ENCODE measurements around the gene TRIM46. TPM values are rescaled to one million over a fixed set of nuclear protein-coding genes. Genes with fewer than 3 reads are reported as not detected.
A peak's percentile ranks its signal among the peaks of the same experiment; 100 is the strongest.

Gene TRIM46
- total RNA-seq, 1 experiment from 2014 or later = 18.4 TPM

GRCh38 chr1:155208541-155209311, 35.1 kb downstream of the TRIM46 start, which contains the start of gene MTX1:
MTX1 (plus strand) TSS chr1:155208695; CDS start chr1:155208805, 110 bp downstream.
- Histone ChIP-seq H2AK5ac (ENCODE audit: insufficient read length, low read length) (no peak within 1 kb of the TSS), H3K14ac (ENCODE audit: insufficient read depth, low read length) (peak within 1 kb of the TSS; percentile 97), H3K23me2 (ENCODE audit: insufficient read length, low read depth, low read length, poor library complexity, severe bottlenecking) (peaks cover 6% of the 10 kb centered on the region), H3K9me3 (ENCODE audit: control insufficient read depth, low read depth, low read length) (no peaks in the 10 kb centered on the region), H4K20me1 (ENCODE audit: control insufficient read depth, insufficient read depth, insufficient read length) (no peaks in the 10 kb centered on the region), H3K27ac (ENCODE audit: insufficient read length, low read depth, low read length) (no peak within 1 kb of the TSS), H2BK20ac (ENCODE audit: low read depth, low read length, poor library complexity, severe bottlenecking) (no peak within 1 kb of the TSS), H2BK12ac (ENCODE audit: insufficient read length, low read depth, low read length) (peak within 1 kb of the TSS; percentile 82), H3K79me2 (ENCODE audit: insufficient read depth, low read length) (no peaks in the 10 kb centered on the region), H4K91ac (ENCODE audit: insufficient read length, low read depth, low read length) (no peak within 1 kb of the TSS), H2BK5ac (ENCODE audit: insufficient read length, low read length) (no peak within 1 kb of the TSS), H3K18ac (ENCODE audit: insufficient read length, low read depth, low read length) (peak within 1 kb of the TSS; percentile 99), H3K4me2 (ENCODE audit: insufficient read depth, insufficient read length, low read length) (peak within 1 kb of the TSS; percentile 89), H3K79me1 (ENCODE audit: insufficient read depth, low read depth, low read length, poor library complexity, severe bottlenecking) (no peaks in the 10 kb centered on the region), H2AFZ (ENCODE audit: low read length) (no peak within 1 kb of the TSS), H3K4me1 (ENCODE audit: insufficient read depth, low read length) (peaks cover 2% of the 10 kb centered on the region; the same call in 1 of the 2 replicates), H3K9ac (ENCODE audit: extremely low read depth, insufficient read length, low read length) (peak within 1 kb of the TSS; percentile 77), H3K27me3 (ENCODE audit: insufficient read depth, low read length) (no peaks in the 10 kb centered on the region), H3K4ac (ENCODE audit: low read depth, low read length) (peak within 1 kb of the TSS; percentile 78; the same call in 1 of the 2 replicates), H3T11ph (ENCODE audit: low read length) (no peak within 1 kb of the TSS), H2BK120ac (ENCODE audit: low read depth, low read length, poor library complexity, severe bottlenecking) (peak within 1 kb of the TSS; percentile 74), H3K23ac (ENCODE audit: insufficient read length, low read depth, low read length) (no peak within 1 kb of the TSS), H3K56ac (ENCODE audit: insufficient read length, low read depth, low read length) (no peak within 1 kb of the TSS), H4K5ac (ENCODE audit: insufficient read length, low read depth, low read length) (peak within 1 kb of the TSS; percentile 22), H4K8ac (replicated peaks; ENCODE audit: insufficient read length, low read depth, low read length) (peak within 1 kb of the TSS; percentile 23), H2BK15ac (ENCODE audit: low read depth, low read length) (no peak within 1 kb of the TSS; the same call in 1 of the 2 replicates)
- DNase-seq = peak; percentile 95
- Mint-ChIP-seq H3K27me3 (ENCODE audit: low read depth) (peaks cover 12% of the 10 kb centered on the region), H3K36me3 (ENCODE audit: insufficient read depth in 1 of 3, low read depth in 3 of 3) (peaks cover 3 to 24% (median 24%) of the 10 kb centered on the region in 3 experiments; a peak in 5 of 7 replicates), H3K9me3 (no peaks in the 10 kb centered on the region), H3K4me1 (peaks cover 30 to 31% of the 10 kb centered on the region in 2 experiments), H3K4me3 (peak within 1 kb of the TSS; percentile 89 to 92), H3K27ac (peak within 1 kb of the TSS; percentile 97 to 99 (median 97))
- no CpG with 5 or more reads among the region's 64 CpGs for WGBS (ENCODE audit: extremely low coverage, insufficient read length, low lambda C conversion rate)
- TF ChIP-seq CTCF (conservative IDR thresholded peaks at IDR 0.05) = no peak

Data from H9 (cell line).